Small intestine (tissue), 16 donors: ENCODE measurements around the gene BCL2L12. TPM values are rescaled to one million over a fixed set of nuclear protein-coding genes. Genes with fewer than 3 reads are reported as not detected.
"Not testable (repeated sequence)": the region's sequence is repeated elsewhere in the genome, so short reads cannot be mapped to it uniquely, and the experiment has no call there.

ENCODE experiments used
- DNase-seq, 2 donors: peaks; one replicate each; pipeline versions ENCODE4 v3.0.0 to v3.0.0-alpha.2; 2013
- FAIRE-seq: peaks from 2 replicates; lab custom pipeline; 2012; peaks lifted over from hg19 to GRCh38; lab: Jason Lieb, UNC
- H3K27ac ChIP-seq, 3 donors: one replicate each; pipeline ENCODE4 v1.5.1; 2013; ENCODE audit warnings: low read length in 2 of 3, mild to moderate bottlenecking in 2 of 3, control low read depth in 1 of 3, inconsistent platforms in 1 of 3, low read depth in 1 of 3, moderate library complexity in 1 of 3
- H3K27me3 ChIP-seq, 3 donors: one replicate each; pipeline ENCODE4 v1.6.1; 2013; ENCODE audit warnings: low read length in 3 of 3, inconsistent platforms in 1 of 3; ENCODE audit not compliant: control insufficient read depth in 3 of 3, insufficient read depth in 3 of 3
- H3K36me3 ChIP-seq, 3 donors: one replicate each; pipeline ENCODE4 v1.6.1; 2013; ENCODE audit warnings: low read length in 3 of 3, inconsistent platforms in 1 of 3, low read depth in 1 of 3, mild to moderate bottlenecking in 1 of 3, moderate library complexity in 1 of 3; ENCODE audit not compliant: control insufficient read depth in 3 of 3, insufficient read depth in 2 of 3
- H3K4me1 ChIP-seq, 3 donors: one replicate each; pipeline ENCODE4 v1.6.1; 2013; ENCODE audit warnings: low read length in 2 of 3, inconsistent platforms in 1 of 3, low read depth in 1 of 3, mild to moderate bottlenecking in 1 of 3, moderate library complexity in 1 of 3; ENCODE audit not compliant: control insufficient read depth in 3 of 3, insufficient read depth in 2 of 3
- H3K4me3 ChIP-seq, 3 donors: one replicate each; pipeline ENCODE4 v1.5.1; 2013; ENCODE audit warnings: low read length in 3 of 3, control low read depth in 1 of 3, inconsistent platforms in 1 of 3, low read depth in 1 of 3, mild to moderate bottlenecking in 1 of 3, moderate library complexity in 1 of 3
- H3K9me3 ChIP-seq, 2 donors: one replicate each; pipeline ENCODE4 v1.6.1; 2013; ENCODE audit warnings: low read depth in 1 of 2, low read length in 1 of 2; ENCODE audit not compliant: control insufficient read depth in 2 of 2, insufficient read depth in 1 of 2
- WGBS, 3 donors: extraction: QIAGEN DNeasy Blood & Tissue Kit; methylation state at CpG; one replicate each; pipeline ENCODE4 v1.1.7; 2013; 5-methylcytosine and 5-hydroxymethylcytosine counted together
- long read RNA-seq, 10 donors: transcript quantifications; one replicate each; lab custom pipeline, GENCODE V29; 2026
- polyA plus RNA-seq, 4 donors: library from polyadenylated mRNA; stranded (reverse) in 3 of 4; unstranded in 1 of 4; fragments of 200-250 nt in 3 of 4; fragments of 120-200 nt in 1 of 4; gene quantifications; one replicate each; pipeline versions ENCODE4 v1.2.1 to v1.2.3, GENCODE V29; 2013
- donor health status: healthy with polysubstance abuse.
- donor health status: control.
- donor health status: control.
- donor health status: Bipolar disorder and iron deficiency.
- donor health status: healthy.

The BCL2L12 gene
- 10 to 100 TPM; 11.2 to 36.6 (median 17.1) TPM for polyA plus RNA-seq
- long read RNA-seq, donor 1, transcript BCL2L12-212 (7 exons, 1,854 nt): major isoform, 9 of 11 reads
- long read RNA-seq, donor 1, partial matches to known transcripts: 0 of 11 reads
- long read RNA-seq, donor 1, other reads (novel, unspliced or antisense): 0 of 11 reads
- long read RNA-seq, donor 2, partial matches to known transcripts: 0 of 7 reads
- long read RNA-seq, donor 2, other reads (novel, unspliced or antisense): 0 of 7 reads
- long read RNA-seq, donor 3, partial matches to known transcripts: 7 of 11 reads
- long read RNA-seq, donor 3, other reads (novel, unspliced or antisense): 0 of 11 reads
- long read RNA-seq, donor 4: 0 reads
- long read RNA-seq, donor 5, partial matches to known transcripts: 0 of 1 reads
- long read RNA-seq, donor 5, other reads (novel, unspliced or antisense): 0 of 1 reads
- long read RNA-seq, donor 6, transcript BCL2L12-212 (7 exons, 1,854 nt): major isoform, 6 of 7 reads
- long read RNA-seq, donor 6, partial matches to known transcripts: 0 of 7 reads
- long read RNA-seq, donor 6, other reads (novel, unspliced or antisense): 0 of 7 reads
- long read RNA-seq, donor 7, partial matches to known transcripts: 11 of 20 reads
- long read RNA-seq, donor 7, other reads (novel, unspliced or antisense): 0 of 20 reads
- long read RNA-seq, donor 8: 0 reads
- long read RNA-seq, donor 9: 0 reads
- long read RNA-seq, donor 10, partial matches to known transcripts: 9 of 14 reads
- long read RNA-seq, donor 10, other reads (novel, unspliced or antisense): 0 of 14 reads

DNA sequence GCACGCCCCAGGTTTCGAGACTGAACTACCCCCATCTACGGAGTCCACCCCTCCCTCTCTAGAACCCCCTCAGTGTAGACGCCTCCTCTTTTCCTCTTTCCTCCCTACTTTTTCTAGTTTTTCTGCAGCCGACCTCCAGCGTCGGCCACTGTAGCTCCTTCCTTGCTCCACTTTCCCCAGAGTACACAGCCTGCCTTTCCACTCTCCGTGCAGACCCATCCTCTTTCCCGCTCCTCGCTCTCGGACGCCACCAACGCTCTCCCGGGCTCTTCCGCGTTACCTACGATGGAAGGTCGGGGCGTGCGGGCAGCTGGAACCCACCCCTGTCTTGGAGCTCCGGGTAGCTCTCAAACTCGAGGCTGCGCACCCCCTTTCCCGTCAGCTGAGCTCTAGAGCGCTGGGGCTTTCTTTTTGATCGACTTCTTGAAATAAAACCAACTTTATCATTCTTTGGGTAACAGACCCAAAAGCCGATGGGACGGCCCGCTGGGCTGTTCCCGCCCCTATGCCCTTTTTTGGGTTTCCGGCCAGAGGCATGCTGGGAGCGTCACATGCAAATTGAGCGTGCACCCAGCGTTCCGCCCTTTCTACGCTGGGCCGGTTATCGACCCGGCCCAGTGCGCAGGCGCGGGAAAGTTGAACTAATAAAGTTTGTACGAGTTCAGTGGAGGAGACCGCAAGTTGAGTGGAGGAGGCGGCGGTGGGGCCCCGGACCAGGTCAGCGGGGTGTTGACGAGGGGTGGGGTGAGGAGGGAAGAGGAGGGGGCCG lies at the start of gene BCL2L12, which contains the start of gene IRF3:
Gene BCL2L12 (plus strand): TSS at position 583 of the 769 bp plus-strand sequence. CDS start 760 bp downstream, outside the sequence.
Gene IRF3 (minus strand): TSS at position 507 of the 769 bp plus-strand sequence. CDS start 1,019 bp downstream, outside the sequence.
- peak within 1 kb of the TSS; percentile 70 to 88 (median 85) for H3K27ac ChIP-seq

DNA sequence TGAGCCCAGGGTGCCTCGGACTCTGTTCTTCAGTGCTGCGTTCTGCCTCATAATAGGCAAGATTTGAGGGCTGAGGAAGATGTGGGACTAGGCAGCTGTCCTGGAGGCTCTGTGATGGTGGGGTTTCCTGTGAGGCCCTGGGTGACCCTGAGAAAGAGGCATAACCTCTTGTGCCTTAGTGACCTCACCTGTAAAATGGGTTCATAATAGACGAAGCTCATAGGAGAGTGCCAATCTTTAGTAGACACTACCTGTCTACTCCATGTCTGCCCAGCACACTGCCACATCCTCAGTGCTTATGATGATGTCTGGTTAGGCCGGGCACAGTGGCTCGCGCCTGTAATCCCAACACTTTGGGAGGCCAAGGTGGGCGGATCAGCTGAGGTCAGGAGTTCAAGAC lies 49.2 kb upstream of the BCL2L12 start:
- Histone ChIP-seq H3K36me3 (peaks cover 9 to 93% (median 17%) of the 10 kb centered on the region in 3 donors), H3K9me3 (peaks cover 0 to 7% of the 10 kb centered on the region in 2 donors), H3K4me3 (no peak overlapping the region), H3K27me3 (no peaks in the 10 kb centered on the region), H3K27ac (no peak overlapping the region), H3K4me1 (peaks cover 0 to 4% (median 0%) of the 10 kb centered on the region in 3 donors)
- DNase-seq: no peak
- 95 to 96% (median 96%) methylated on average over 7 of the region's 7 CpGs for WGBS, 3 donors
- FAIRE-seq: no peak

More for the DNA sequence above, at the start of gene BCL2L12, which contains the start of gene IRF3:
- DNase-seq (peak; percentile 98 to 99), FAIRE-seq (no peak)
- no peaks in the 10 kb centered on the region for H3K27me3 ChIP-seq
- H3K4me3 ChIP-seq: peak within 1 kb of the TSS; percentile 64 to 79 (median 69)
- no peaks in the 10 kb centered on the region for H3K9me3 ChIP-seq
- H3K4me1 ChIP-seq: peaks cover 4 to 15% (median 7%) of the 10 kb centered on the region in 3 donors
- WGBS, 3 donors: 0 to 1% (median 0%) methylated on average over 49 to 50 of the region's 50 CpGs
- peaks cover 3 to 47% (median 12%) of the 10 kb centered on the region in 3 donors for H3K36me3 ChIP-seq

- Histone ChIP-seq H3K4me3 (no peak overlapping the region), H3K27ac (no peak overlapping the region), H3K9me3 (peaks cover 0 to 7% of the 10 kb centered on the region in 2 donors), H3K4me1 (peaks cover 0 to 4% (median 0%) of the 10 kb centered on the region in 3 donors), H3K36me3 (peaks cover 10 to 96% (median 17%) of the 10 kb centered on the region in 3 donors), H3K27me3 (no peaks in the 10 kb centered on the region)
- DNase-seq (no peak), FAIRE-seq (no peak)
- WGBS, 3 donors: 90 to 95% (median 93%) methylated on average over 7 of the region's 7 CpGs
These were observed 48.8 kb upstream of the BCL2L12 start for GRCh38 chr19:49616945-49617344.

- H3K27ac ChIP-seq, DNase-seq, H3K4me3 ChIP-seq, H3K27me3 ChIP-seq, FAIRE-seq, H3K4me1 ChIP-seq, H3K9me3 ChIP-seq: not testable (repeated sequence)
- WGBS, 3 donors: 92 to 93% (median 92%) methylated on average over 13 of the region's 13 CpGs
- peaks cover 10 to 92% (median 17%) of the 10 kb centered on the region in 3 donors for H3K36me3 ChIP-seq
These were observed 47.9 kb upstream of the BCL2L12 start for GRCh38 chr19:49617860-49618259.

- DNase-seq (no peak), FAIRE-seq (no peak)
- H3K4me1 ChIP-seq: no peaks in the 10 kb centered on the region
- H3K27me3 ChIP-seq: no peaks in the 10 kb centered on the region
- H3K4me3 ChIP-seq: no peak overlapping the region
- H3K36me3 ChIP-seq: peaks cover 4 to 83% (median 20%) of the 10 kb centered on the region in 3 donors
- no peaks in the 10 kb centered on the region for H3K9me3 ChIP-seq
- H3K27ac ChIP-seq: no peak overlapping the region
- WGBS, 3 donors: 76 to 80% (median 78%) methylated on average over 24 to 27 of the region's 27 CpGs
These were observed 40.5 kb upstream of the BCL2L12 start for GRCh38 chr19:49624967-49625910.

GRCh38 chr19:49626226-49626625 lies 39.5 kb upstream of the BCL2L12 start:
- WGBS, 3 donors: 87 to 93% (median 87%) methylated on average over 11 of the region's 11 CpGs

DNA sequence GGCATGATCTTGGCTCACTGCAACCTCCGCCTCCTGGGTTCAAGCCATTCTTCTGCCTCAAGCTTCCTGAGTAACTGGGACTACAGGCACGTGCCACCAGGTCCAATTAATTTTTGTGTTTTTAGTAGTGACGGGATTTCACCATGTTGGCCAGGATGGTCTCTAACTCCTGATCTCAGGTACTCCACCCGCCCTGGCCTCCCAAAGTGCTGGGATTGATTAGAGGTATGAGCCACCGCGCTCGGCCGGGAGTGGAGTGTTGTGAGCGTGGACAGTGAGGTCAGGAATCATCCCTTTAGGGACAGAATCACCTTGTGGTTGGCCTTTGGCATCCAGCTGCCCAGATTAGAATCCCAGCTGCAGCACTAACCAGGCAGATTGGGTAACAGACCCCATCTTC lies 36.1 kb upstream of the BCL2L12 start:
- no peak for DNase-seq
- H3K4me1 ChIP-seq: peaks cover 0 to 10% (median 0%) of the 10 kb centered on the region in 3 donors
- H3K9me3 ChIP-seq: no peaks in the 10 kb centered on the region
- no peak overlapping the region for H3K4me3 ChIP-seq
- H3K27ac ChIP-seq: no peak overlapping the region
- peaks cover 4 to 51% (median 16%) of the 10 kb centered on the region in 3 donors for H3K36me3 ChIP-seq
- WGBS, 3 donors: 91 to 95% (median 94%) methylated on average over 9 of the region's 9 CpGs
- no peaks in the 10 kb centered on the region for H3K27me3 ChIP-seq
- no peak for FAIRE-seq

More at GRCh38 chr19:49626226-49626625, 39.5 kb upstream of the BCL2L12 start:
- H3K27me3 ChIP-seq: no peaks in the 10 kb centered on the region
- DNase-seq: no peak
- no peaks in the 10 kb centered on the region for H3K9me3 ChIP-seq
- peaks cover 0 to 7% (median 0%) of the 10 kb centered on the region in 3 donors for H3K4me1 ChIP-seq
- peaks cover 4 to 77% (median 20%) of the 10 kb centered on the region in 3 donors for H3K36me3 ChIP-seq
- H3K4me3 ChIP-seq: no peak overlapping the region
- no peak overlapping the region for H3K27ac ChIP-seq
- no peak for FAIRE-seq
